GM18907 (cell line): ENCODE results near the gene FAM78A.
"Not testable (repeated sequence)": the region's sequence is repeated elsewhere in the genome, so short reads cannot be mapped to it uniquely, and the experiment has no call there.

Experiments
- ATAC-seq: cut with Tn5 transposase; IDR thresholded peaks from one replicate; pipeline ENCODE4 v1.9.1; 2021; ENCODE audit warnings: mild to moderate bottlenecking, moderate library complexity; ENCODE audit not compliant: unreplicated experiment

The FAM78A gene

DNA sequence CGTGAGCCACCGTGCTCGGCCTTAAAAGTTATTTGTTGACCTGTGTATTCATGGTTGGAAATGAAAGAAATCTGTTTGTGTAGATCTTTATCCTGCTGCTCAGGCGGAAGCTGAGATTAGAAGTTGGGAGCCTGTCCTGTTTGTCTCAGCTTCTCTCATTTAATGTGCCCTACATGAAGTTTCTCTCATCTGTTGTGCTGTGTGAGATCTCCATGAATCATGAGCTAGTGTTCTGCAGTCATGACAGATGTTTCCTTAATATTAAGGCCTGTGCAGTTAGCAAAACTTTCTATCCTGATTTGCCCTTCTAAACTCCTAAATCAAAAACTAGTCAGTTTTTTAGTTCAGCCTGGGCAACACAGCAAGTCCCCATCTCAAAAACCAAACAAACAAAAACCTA, 59.5 kb downstream of the FAM78A start:
- no peak for ATAC-seq

DNA sequence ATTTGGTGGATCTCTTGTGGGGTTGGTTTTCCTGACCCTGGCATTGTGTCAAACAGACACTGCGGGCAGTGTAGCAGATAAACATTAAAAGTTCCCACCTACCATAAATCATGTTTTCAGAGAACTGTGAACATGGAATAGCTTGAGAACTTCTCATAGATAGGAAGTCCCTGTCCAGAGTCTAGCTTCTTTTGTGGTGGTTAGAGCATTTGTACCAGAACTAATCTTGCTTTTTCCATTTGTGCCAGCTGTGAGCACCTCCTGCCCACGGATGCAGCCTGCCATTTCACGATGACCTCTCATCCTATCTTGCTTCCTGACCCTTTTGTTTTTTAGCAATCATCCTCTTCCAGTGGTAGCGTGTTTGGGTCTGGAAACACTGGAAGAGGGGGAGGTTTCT, 61.4 kb downstream of the FAM78A start:
- ATAC-seq, result no peak

DNA sequence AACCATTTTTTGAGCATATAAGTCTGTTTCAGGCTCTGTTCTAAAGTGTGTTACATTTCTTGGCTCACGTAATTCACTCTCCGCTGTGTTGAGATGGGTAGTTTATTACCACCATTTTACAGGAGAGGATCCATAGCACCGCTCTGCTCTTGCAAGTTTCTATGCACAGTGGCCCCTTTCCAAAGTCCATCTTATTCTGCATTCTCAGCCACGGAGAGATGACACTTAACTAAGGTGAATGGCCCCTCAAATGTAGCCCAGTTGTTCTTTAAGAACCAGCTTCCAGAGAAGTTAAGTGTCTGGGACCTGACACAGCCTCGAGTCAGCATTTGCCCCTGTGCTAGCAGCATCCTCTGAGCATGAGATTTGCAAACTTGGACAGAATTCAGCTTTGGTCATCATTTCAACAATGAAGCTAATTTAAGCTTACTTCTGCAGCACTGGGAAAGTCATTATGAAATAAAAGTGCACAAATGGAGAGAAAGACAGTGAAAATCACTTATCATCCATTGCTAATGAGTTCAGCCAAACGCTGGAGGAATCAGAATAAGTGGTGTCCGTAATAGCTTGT, 61.9 kb downstream of the FAM78A start:
- ATAC-seq, result no peak

DNA sequence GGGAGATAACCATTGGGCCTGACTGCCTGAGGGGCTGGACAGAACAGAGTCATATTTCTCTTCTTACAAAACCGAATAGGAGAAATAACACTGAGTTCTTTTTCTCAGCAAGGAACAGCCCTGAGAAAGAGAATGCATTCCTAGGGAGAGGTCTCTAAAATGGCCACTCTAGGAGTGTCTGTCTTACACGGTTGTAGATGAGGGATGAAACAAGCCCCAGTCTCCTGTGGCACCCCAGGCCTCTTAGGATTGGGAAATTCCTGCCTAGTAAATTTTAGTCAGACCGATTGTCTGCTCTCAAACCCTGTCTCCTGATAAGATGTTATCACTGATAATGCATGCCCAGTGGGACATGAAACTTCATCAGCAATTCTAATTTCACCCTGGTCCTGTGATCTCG, 64.4 kb downstream of the FAM78A start:
- not testable (repeated sequence) for ATAC-seq
